ENCODE data around the gene SLC25A39. TPM values are rescaled to one million over a fixed set of nuclear protein-coding genes. Genes with fewer than 3 reads are reported as not detected.

The SLC25A39 gene
- total RNA-seq, 1 donor from 2014 or later, result 54.0 TPM

- DNase-seq (ENCODE audit: low read depth in 2 of 2), result no peak
These were observed 44.2 kb downstream of the SLC25A39 start for GRCh38 chr17:44280392-44280937.

GRCh38 chr17:44279666-44280391 is 44.8 kb downstream of the SLC25A39 start:
- DNase-seq (ENCODE audit: low read depth in 2 of 2), result peak in 1 of 2 donors; percentile 88

DNA sequence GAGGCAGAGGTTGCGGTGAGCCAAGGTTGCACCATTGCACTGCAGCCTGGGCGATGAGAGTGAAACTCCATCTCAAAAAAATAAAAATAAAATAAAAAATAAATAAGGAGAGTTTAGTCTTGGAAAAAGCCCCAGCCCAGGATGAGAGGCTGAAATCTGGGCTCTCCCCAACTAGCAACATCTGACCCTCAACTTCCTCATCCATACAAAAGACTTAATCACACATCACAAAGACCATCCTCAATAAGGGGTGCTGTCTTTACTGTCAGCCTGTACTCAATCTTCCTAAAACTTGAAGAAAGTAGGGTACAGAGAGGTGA is 45.3 kb downstream of the SLC25A39 start:
- DNase-seq (ENCODE audit: low read depth in 2 of 2), result no peak

DNA sequence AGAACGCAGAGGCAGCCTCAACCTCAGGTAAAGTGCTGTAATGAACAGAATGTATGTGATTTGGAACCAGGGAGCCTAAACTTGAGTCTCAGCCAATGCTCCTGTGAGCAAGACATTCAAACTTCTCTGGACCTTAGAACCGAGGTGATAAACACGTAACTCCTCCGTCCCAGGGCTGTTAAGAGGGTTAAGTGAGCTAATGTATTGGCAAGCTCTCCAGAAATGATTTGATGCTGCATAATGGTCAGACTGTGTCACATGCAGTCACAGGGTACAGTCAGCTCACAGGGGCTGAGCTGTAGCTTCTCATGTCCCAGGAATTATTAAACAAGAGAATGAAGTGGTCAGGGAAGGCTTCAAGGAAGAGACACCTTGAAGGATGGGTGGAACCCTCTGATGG is 46.6 kb downstream of the SLC25A39 start:
- no peak for DNase-seq (ENCODE audit: low read depth in 2 of 2)

- no peak for DNase-seq (ENCODE audit: low read depth in 2 of 2)
These were observed 51.0 kb downstream of the SLC25A39 start for GRCh38 chr17:44273607-44274006.

GRCh38 chr17:44272954-44273353 is 51.7 kb downstream of the SLC25A39 start:
- DNase-seq (ENCODE audit: low read depth in 2 of 2), result no peak

- no peak for DNase-seq (ENCODE audit: low read depth in 2 of 2)
These were observed 52.2 kb downstream of the SLC25A39 start for GRCh38 chr17:44272321-44272951.

Other genes with a start within 250 kb of the SLC25A39 start
- gene HDAC5, start 201.2 kb downstream of the SLC25A39 start, total RNA-seq, result 36.4 and 40.4 TPM in 2 replicates
- gene HROB, start 182.9 kb downstream of the SLC25A39 start, total RNA-seq, result 1.3 and 1.6 TPM in 2 replicates
- not detected in 2 replicates for gene ASB16, start 154.1 kb downstream of the SLC25A39 start, total RNA-seq
- gene TMUB2, start 137.9 kb downstream of the SLC25A39 start, total RNA-seq, result 25.5 and 36.3 TPM in 2 replicates
- gene ATXN7L3, start 124.9 kb downstream of the SLC25A39 start, total RNA-seq, result 28.9 and 39.7 TPM in 2 replicates
- gene UBTF, start 105.1 kb downstream of the SLC25A39 start, total RNA-seq, result 37.5 and 44.4 TPM in 2 replicates
- gene SLC4A1, start 56.7 kb downstream of the SLC25A39 start, total RNA-seq, result not detected in 2 replicates
- 0.13 and 0.25 TPM in 2 replicates for gene RUNDC3A, start 16.2 kb downstream of the SLC25A39 start, total RNA-seq
- gene GRN, start 20.5 kb upstream of the SLC25A39 start, total RNA-seq, result 341 and 1,059 TPM in 2 replicates
- gene FAM171A2, start 39.0 kb upstream of the SLC25A39 start, total RNA-seq, result 3.9 and 6.6 TPM in 2 replicates
- 0.13 and 0.51 TPM in 2 replicates for gene ITGA2B, start 64.8 kb upstream of the SLC25A39 start, total RNA-seq
- 8.7 and 11.5 TPM in 2 replicates for gene GPATCH8, start 178.6 kb upstream of the SLC25A39 start, total RNA-seq
- gene FZD2, start 232.7 kb upstream of the SLC25A39 start, total RNA-seq, result 0.39 and 0.51 TPM in 2 replicates